Measurements from ENCODE around the gene BRIP1.

GRCh38 chr17:61639818-61640217 is 223.5 kb downstream of the BRIP1 start:
- TF ChIP-seq GATA2 (IDR thresholded peaks at IDR 0.05; ENCODE audit: low read depth, low read length), result no peak
- no peak for TF ChIP-seq GATA3 (IDR thresholded peaks at IDR 0.05; ENCODE audit: low read depth, low read length)
